Panc1 (cell line): Measurements from ENCODE around the gene SEPHS2. TPM values are rescaled to one million over a fixed set of nuclear protein-coding genes. Genes with fewer than 3 reads are reported as not detected.
A peak's percentile ranks its signal among the peaks of the same experiment; 100 is the strongest.

Source experiments
- ATAC-seq: fragments of 200-7000 bp; cut with Tn5 transposase; 2 replicates; pipeline ENCODE4 v1.9.1; 2020; ENCODE audit warnings: mild to moderate bottlenecking, moderate library complexity
- BruUV-seq: library from RNA; stranded (reverse); fragments of 400-500 nt; replicated peaks from 2 replicates; lab custom pipeline; 2021; lab: Mats Ljungman, UMichigan
- CTCF ChIA-PET: fragments of 300-600 bp; sonication (Branson Sonifier 250); formaldehyde crosslinking; loops from one replicate; lab custom pipeline; 2022; ENCODE audit warnings: antibody characterized with exemption; lab: Charles Lee
- POLR2A ChIA-PET: fragments of 300-600 bp; sonication (Branson Sonifier 250); formaldehyde crosslinking; loops from one replicate; lab custom pipeline; 2022; ENCODE audit warnings: antibody characterized with exemption; lab: Charles Lee
- DNase-seq: peaks from one replicate; pipeline ENCODE4 v3.0.0-alpha.2; 2010; ENCODE audit warnings: low read depth, low spot score
- H3K27ac ChIP-seq: 2 replicates; pipeline ENCODE4 v1.5.1; 2011; ENCODE audit warnings: mild to moderate bottlenecking, low read length, inconsistent platforms
- H3K27me3 ChIP-seq: fragments of 200-500 bp; sonication (Bioruptor generic); 2 replicates; pipeline ENCODE4 v1.6.0; 2014; ENCODE audit warnings: low read length, inconsistent platforms; ENCODE audit not compliant: control insufficient read depth, insufficient read depth
- H3K36me3 ChIP-seq: fragments of 200-500 bp; sonication (Bioruptor generic); 2 replicates; pipeline ENCODE4 v1.5.1; 2014; ENCODE audit warnings: inconsistent platforms, mild to moderate bottlenecking, low read length, moderate library complexity; ENCODE audit not compliant: control insufficient read depth, insufficient read depth
- H3K4me1 ChIP-seq: 2 replicates; pipeline ENCODE4 v1.5.1; 2011; ENCODE audit warnings: inconsistent platforms, mild to moderate bottlenecking, low read length, moderate library complexity; ENCODE audit not compliant: control insufficient read depth, insufficient read depth
- H3K4me3 ChIP-seq, 2 experiments: 2 replicates each; pipeline ENCODE4 v1.5.1; 2011 to 2012; ENCODE audit warnings: low read depth in 2 of 2, low read length in 2 of 2, mild to moderate bottlenecking in 2 of 2, inconsistent platforms in 1 of 2, moderate library complexity in 1 of 2
- H3K9me3 ChIP-seq: fragments of 200-500 bp; sonication (Bioruptor generic); 2 replicates; pipeline ENCODE4 v1.5.1; 2014; ENCODE audit warnings: low read depth, mild to moderate bottlenecking, inconsistent platforms, low read length, moderate library complexity; ENCODE audit not compliant: control insufficient read depth, insufficient read depth
- POLR2AphosphoS5 ChIP-seq: IDR thresholded peaks from 2 replicates; pipeline ENCODE4 v1.6.1; 2012; ENCODE audit warnings: mild to moderate bottlenecking, low read depth, low read length, moderate library complexity
- SIN3A ChIP-seq: IDR thresholded peaks from 2 replicates; pipeline ENCODE4 v1.6.1; 2012; ENCODE audit warnings: low read depth, mild to moderate bottlenecking, low read length, moderate library complexity, borderline replicate concordance; ENCODE audit not compliant: insufficient read depth
- TCF7L2 ChIP-seq: IDR thresholded peaks from 2 replicates; pipeline ENCODE4 v1.6.1; 2011; ENCODE audit warnings: mild to moderate bottlenecking, low read depth, low read length, inconsistent platforms
- in situ Hi-C: cut with HindIII; loops from 2 replicates; pipeline ENCODE4 v1.10.0; 2016; ENCODE audit warnings: low sequenced_read_pairs, low pct_unique_long_range_greater_than_20kb
- intact Hi-C: fragments of 100-400 bp; cut with micrococcal nuclease; formaldehyde crosslinking; loops from one replicate; pipeline ENCODE4 v1.10.0; 2022; ENCODE audit not compliant: unreplicated experiment
- total RNA-seq: library from RNA; stranded (reverse); gene quantifications from one replicate; pipeline ENCODE4 v1.2.1, GENCODE V29; 2021; ENCODE audit not compliant: unreplicated experiment
- TF ChIP-seq, protein P1 (sequence below), 2 experiments: IDR thresholded peaks; 2 replicates each; pipeline ENCODE4 v1.6.1; 2011 to 2012; ENCODE audit warnings: low read depth in 2 of 2, control low read depth in 1 of 2, low read length in 1 of 2, mild to moderate bottlenecking in 1 of 2, moderate library complexity in 1 of 2; ENCODE audit not compliant: insufficient read depth in 1 of 2
- TF ChIP-seq, protein P2 (sequence below): fragments of 450-650 bp; IDR thresholded peaks from 2 replicates; pipeline ENCODE4 v1.5.1; 2017; ENCODE audit warnings: mild to moderate bottlenecking

Gene SEPHS2
- total RNA-seq, 1 experiment from 2014 or later, result 68.5 TPM

- ChIA-PET POLR2A (interaction anchor here (0.7 kb wide), 1 partner anchor 341 kb away, joined by 5 read pairs; no protein-coding TSS in a partner anchor), CTCF (interaction anchor here (1.5 kb wide), 1 partner anchor 8 kb away, joined by 4 read pairs; no protein-coding TSS in a partner anchor)
- intact Hi-C loops, result no loop called here
- Histone ChIP-seq H3K36me3 (no peaks in the 10 kb centered on the region), H3K9me3 (no peaks in the 10 kb centered on the region), H3K27me3 (no peaks in the 10 kb centered on the region), H3K27ac (peak overlapping the region; percentile 76), H3K4me3 (peak overlapping the region; percentile 69 to 74), H3K4me1 (peaks cover 12% of the 10 kb centered on the region; the same call in 1 of the 2 replicates)
- in situ Hi-C loops, result no loop called here
- no peak for DNase-seq
- TF ChIP-seq SIN3A, result no peak
- TF ChIP-seq, protein P1, sequence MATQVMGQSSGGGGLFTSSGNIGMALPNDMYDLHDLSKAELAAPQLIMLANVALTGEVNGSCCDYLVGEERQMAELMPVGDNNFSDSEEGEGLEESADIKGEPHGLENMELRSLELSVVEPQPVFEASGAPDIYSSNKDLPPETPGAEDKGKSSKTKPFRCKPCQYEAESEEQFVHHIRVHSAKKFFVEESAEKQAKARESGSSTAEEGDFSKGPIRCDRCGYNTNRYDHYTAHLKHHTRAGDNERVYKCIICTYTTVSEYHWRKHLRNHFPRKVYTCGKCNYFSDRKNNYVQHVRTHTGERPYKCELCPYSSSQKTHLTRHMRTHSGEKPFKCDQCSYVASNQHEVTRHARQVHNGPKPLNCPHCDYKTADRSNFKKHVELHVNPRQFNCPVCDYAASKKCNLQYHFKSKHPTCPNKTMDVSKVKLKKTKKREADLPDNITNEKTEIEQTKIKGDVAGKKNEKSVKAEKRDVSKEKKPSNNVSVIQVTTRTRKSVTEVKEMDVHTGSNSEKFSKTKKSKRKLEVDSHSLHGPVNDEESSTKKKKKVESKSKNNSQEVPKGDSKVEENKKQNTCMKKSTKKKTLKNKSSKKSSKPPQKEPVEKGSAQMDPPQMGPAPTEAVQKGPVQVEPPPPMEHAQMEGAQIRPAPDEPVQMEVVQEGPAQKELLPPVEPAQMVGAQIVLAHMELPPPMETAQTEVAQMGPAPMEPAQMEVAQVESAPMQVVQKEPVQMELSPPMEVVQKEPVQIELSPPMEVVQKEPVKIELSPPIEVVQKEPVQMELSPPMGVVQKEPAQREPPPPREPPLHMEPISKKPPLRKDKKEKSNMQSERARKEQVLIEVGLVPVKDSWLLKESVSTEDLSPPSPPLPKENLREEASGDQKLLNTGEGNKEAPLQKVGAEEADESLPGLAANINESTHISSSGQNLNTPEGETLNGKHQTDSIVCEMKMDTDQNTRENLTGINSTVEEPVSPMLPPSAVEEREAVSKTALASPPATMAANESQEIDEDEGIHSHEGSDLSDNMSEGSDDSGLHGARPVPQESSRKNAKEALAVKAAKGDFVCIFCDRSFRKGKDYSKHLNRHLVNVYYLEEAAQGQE (IDR thresholded peaks at IDR 0.05; ENCODE audit: insufficient read depth in 1 of 2, low read depth in 2 of 2, low read length in 1 of 2), result no peak
- no peak for TF ChIP-seq TCF7L2
- TF ChIP-seq, protein P2, sequence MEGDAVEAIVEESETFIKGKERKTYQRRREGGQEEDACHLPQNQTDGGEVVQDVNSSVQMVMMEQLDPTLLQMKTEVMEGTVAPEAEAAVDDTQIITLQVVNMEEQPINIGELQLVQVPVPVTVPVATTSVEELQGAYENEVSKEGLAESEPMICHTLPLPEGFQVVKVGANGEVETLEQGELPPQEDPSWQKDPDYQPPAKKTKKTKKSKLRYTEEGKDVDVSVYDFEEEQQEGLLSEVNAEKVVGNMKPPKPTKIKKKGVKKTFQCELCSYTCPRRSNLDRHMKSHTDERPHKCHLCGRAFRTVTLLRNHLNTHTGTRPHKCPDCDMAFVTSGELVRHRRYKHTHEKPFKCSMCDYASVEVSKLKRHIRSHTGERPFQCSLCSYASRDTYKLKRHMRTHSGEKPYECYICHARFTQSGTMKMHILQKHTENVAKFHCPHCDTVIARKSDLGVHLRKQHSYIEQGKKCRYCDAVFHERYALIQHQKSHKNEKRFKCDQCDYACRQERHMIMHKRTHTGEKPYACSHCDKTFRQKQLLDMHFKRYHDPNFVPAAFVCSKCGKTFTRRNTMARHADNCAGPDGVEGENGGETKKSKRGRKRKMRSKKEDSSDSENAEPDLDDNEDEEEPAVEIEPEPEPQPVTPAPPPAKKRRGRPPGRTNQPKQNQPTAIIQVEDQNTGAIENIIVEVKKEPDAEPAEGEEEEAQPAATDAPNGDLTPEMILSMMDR, result no peak
- TF ChIP-seq POLR2AphosphoS5, result no peak
- peak; percentile 48 for ATAC-seq
- BruUV-seq, result TSS peak; percentile 78
Observed at GRCh38 chr16:30407804-30408534, 37.7 kb downstream of the SEPHS2 start.

DNA sequence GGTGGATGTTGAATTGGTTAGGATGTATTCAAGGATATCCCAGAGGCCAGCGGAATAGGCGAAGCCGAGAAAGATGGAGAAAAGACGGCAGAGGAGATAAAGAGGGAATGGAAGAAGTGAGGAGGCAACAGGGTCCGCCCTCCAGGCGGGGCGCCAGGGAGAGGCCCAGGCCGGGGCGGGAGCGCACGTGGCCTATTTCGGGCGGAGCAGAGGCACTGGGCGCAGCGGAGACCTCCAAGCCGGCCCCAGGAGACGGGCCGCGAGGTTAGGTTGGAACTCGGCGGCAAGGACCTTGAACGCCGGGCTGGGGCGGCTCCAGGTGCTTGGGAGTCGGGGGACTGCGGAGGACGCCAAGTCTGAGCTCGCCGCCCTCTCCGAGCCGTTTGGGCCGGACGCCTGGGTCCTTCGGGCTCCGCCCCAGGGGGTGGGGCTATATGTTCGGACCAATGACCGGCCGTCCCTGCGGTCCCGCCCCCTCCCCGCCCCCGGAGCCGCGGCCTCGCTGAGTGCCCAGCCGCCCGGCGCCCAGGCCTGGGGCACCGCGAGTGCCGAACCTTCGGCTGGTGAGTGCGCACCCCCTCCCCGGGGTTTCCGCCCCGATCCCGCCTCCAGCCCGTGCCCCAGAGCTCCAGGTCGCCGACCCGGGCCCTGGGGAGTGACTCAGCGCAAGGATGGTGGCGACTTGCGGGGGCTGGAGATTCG is 38.4 kb downstream of the SEPHS2 start, which contains the start of gene ZNF771:
Gene ZNF771, plus strand, starts transcription at position 505 of the 702 bp plus-strand sequence. CDS start 448 bp downstream, outside the sequence.
- intact Hi-C loops (no loop called here), in situ Hi-C loops (no loop called here)
- peak; percentile 95 for ATAC-seq
- Histone ChIP-seq H3K4me3 (peak within 1 kb of the TSS; percentile 69 to 74), H3K27me3 (no peaks in the 10 kb centered on the region), H3K4me1 (peaks cover 12% of the 10 kb centered on the region; the same call in 1 of the 2 replicates), H3K9me3 (no peaks in the 10 kb centered on the region), H3K27ac (peak within 1 kb of the TSS; percentile 86), H3K36me3 (no peaks in the 10 kb centered on the region)
- ChIA-PET CTCF (interaction anchor here (0.6 to 1.5 kb wide), 2 partner anchors 9 to 29 kb away, joined by 4 read pairs; no protein-coding TSS in a partner anchor), POLR2A (interaction anchor here (0.5 to 0.7 kb wide), 2 partner anchors 265 to 340 kb away, joined by 4 to 5 read pairs; no protein-coding TSS in a partner anchor)
- no TSS peak for BruUV-seq
- DNase-seq, result no peak
- TF ChIP-seq SIN3A (peak; percentile 96; the same call in 1 of the 2 replicates), TCF7L2 (no peak), POLR2AphosphoS5 (peak; percentile 91)
- TF ChIP-seq, protein P2, result no peak
- TF ChIP-seq, protein P1 (IDR thresholded peaks at IDR 0.05; ENCODE audit: insufficient read depth in 1 of 2, low read depth in 2 of 2, low read length in 1 of 2), result peak in 1 of 2 experiments; percentile 30; a peak in 1 of 4 replicates
